SK-N-SH (cell line): ENCODE measurements around the gene ANAPC5. TPM values are rescaled to one million over a fixed set of nuclear protein-coding genes. Genes with fewer than 3 reads are reported as not detected.

Source experiments
- CTCF ChIA-PET: fragments of 300-600, 350-600 bp; formaldehyde crosslinking; extraction: SDS; loops from one replicate; lab custom pipeline; 2021; lab: Yijun Ruan, JAX
- POLR2A ChIA-PET: fragments of 350-600 bp; sonication (Branson Sonifier 250); formaldehyde crosslinking; extraction: SDS; loops from one replicate; lab custom pipeline; 2020; ENCODE audit warnings: antibody characterized with exemption, inconsistent platforms; lab: Yijun Ruan, JAX
- DNase-seq: peaks from one replicate; pipeline ENCODE4 v3.0.0; 2012
- H2AFZ ChIP-seq: fragments of 200-600 bp; sonication (generic); 2 replicates; pipeline ENCODE4 v1.8.1; 2016; ENCODE audit warnings: antibody characterized with exemption, mild to moderate bottlenecking, low read depth
- H3F3A ChIP-seq: fragments of 200-600 bp; sonication (generic); replicated peaks from 2 replicates; pipeline ENCODE3; 2016; ENCODE audit warnings: antibody characterized with exemption, mild to moderate bottlenecking; ENCODE audit not compliant: insufficient read depth
- H3K27ac ChIP-seq, 2 experiments: fragments of 200-500 bp in 1 of 2; fragments of 200-600 bp in 1 of 2; sonication (Bioruptor generic) in 1 of 2; sonication (generic), shearing (Covaris generic) in 1 of 2; 2 replicates each; pipeline versions ENCODE4 v1.5.1 to v1.6.1; 2014 to 2016; ENCODE audit warnings: low read depth in 2 of 2, inconsistent platforms in 1 of 2, low read length in 1 of 2, mild to moderate bottlenecking in 1 of 2, mixed read lengths in 1 of 2
- H3K27me3 ChIP-seq: fragments of 200-600 bp; sonication (generic), shearing (Covaris generic); 2 replicates; pipeline ENCODE4 v1.6.1; 2016; ENCODE audit warnings: mixed run types; ENCODE audit not compliant: insufficient read depth
- H3K36me3 ChIP-seq, 2 experiments: fragments of 200-500 bp in 1 of 2; fragments of 200-600 bp in 1 of 2; sonication (Bioruptor generic) in 1 of 2; sonication (generic) in 1 of 2; replicated peaks in 1 of 2; 2 replicates each; pipeline versions ENCODE3 to v1.5.1; 2014 to 2016; ENCODE audit warnings: low read length in 1 of 2, mild to moderate bottlenecking in 1 of 2; ENCODE audit not compliant: insufficient read depth in 2 of 2, control insufficient read depth in 1 of 2
- H3K4me1 ChIP-seq, 2 experiments: fragments of 200-500 bp in 1 of 2; fragments of 200-600 bp in 1 of 2; sonication (Bioruptor generic) in 1 of 2; sonication (generic), shearing (Covaris generic) in 1 of 2; 2 replicates each; pipeline versions ENCODE4 v1.5.1 to v1.6.1; 2014 to 2016; ENCODE audit warnings: low read depth in 1 of 2, low read length in 1 of 2, mixed run types in 1 of 2; ENCODE audit not compliant: insufficient read depth in 2 of 2, control insufficient read depth in 1 of 2
- H3K4me2 ChIP-seq: fragments of 200-600 bp; sonication (generic), shearing (Covaris generic); 2 replicates; pipeline ENCODE4 v1.6.1; 2017; ENCODE audit warnings: mixed run types
- H3K4me3 ChIP-seq, 2 experiments: fragments of 200-500 bp in 1 of 2; fragments of 200-600 bp in 1 of 2; sonication (Bioruptor generic) in 1 of 2; sonication (generic), shearing (Covaris generic) in 1 of 2; 2 replicates each; pipeline versions ENCODE4 v1.5.1 to v1.8.1; 2014 to 2016; ENCODE audit warnings: low read depth in 2 of 2, inconsistent platforms in 1 of 2, low read length in 1 of 2, mild to moderate bottlenecking in 1 of 2, mixed read lengths in 1 of 2, moderate library complexity in 1 of 2
- H3K79me2 ChIP-seq: fragments of 200-600 bp; sonication (generic); 2 replicates; pipeline ENCODE4 v1.8.1; 2017; ENCODE audit warnings: mild to moderate bottlenecking; ENCODE audit not compliant: insufficient read depth
- H3K9ac ChIP-seq: fragments of 200-600 bp; sonication (generic); 2 replicates; pipeline ENCODE4 v1.6.1; 2017; ENCODE audit warnings: mixed run types
- H3K9me2 ChIP-seq: fragments of 200-600 bp; sonication (generic); 2 replicates; pipeline ENCODE4 v1.6.1; 2017; ENCODE audit warnings: mixed run types
- H3K9me3 ChIP-seq: fragments of 200-600 bp; sonication (generic); 2 replicates; pipeline ENCODE4 v1.6.1; 2017; ENCODE audit warnings: mixed run types, mild to moderate bottlenecking, moderate library complexity
- H4K20me1 ChIP-seq: fragments of 200-600 bp; sonication (generic); 2 replicates; pipeline ENCODE4 v1.6.1; 2017; ENCODE audit warnings: mild to moderate bottlenecking, mixed run types; ENCODE audit not compliant: insufficient read depth
- CTCF ChIP-seq: fragments of 200-600 bp; sonication (generic); IDR thresholded peaks from 2 replicates; pipeline ENCODE4 v1.6.1; 2017; ENCODE audit warnings: antibody characterized with exemption, mild to moderate bottlenecking, moderate library complexity
- ELF1 ChIP-seq: IDR thresholded peaks from 2 replicates; pipeline ENCODE4 v1.4.0; 2012
- EP300 ChIP-seq, 2 experiments: IDR thresholded peaks; 2 replicates each; pipeline versions ENCODE4 v1.4.0 to v1.6.1; 2012; ENCODE audit warnings: borderline replicate concordance in 1 of 2, low read depth in 1 of 2, low read length in 1 of 2
- EZH2phosphoT487 ChIP-seq: fragments of 200-600 bp; sonication (generic); IDR thresholded peaks from 2 replicates; pipeline ENCODE4 v1.6.1; 2017; ENCODE audit warnings: low read depth, mixed run types, mild to moderate bottlenecking, antibody characterized with exemption, moderate library complexity, borderline replicate concordance
- FOSL2 ChIP-seq: IDR thresholded peaks from 2 replicates; pipeline ENCODE4 v1.4.0; 2012; ENCODE audit warnings: low read depth, mild to moderate bottlenecking, moderate library complexity, borderline replicate concordance
- FOXM1 ChIP-seq: IDR thresholded peaks from 2 replicates; pipeline ENCODE4 v1.4.0; 2012; ENCODE audit warnings: low read depth, mild to moderate bottlenecking
- GABPA ChIP-seq: IDR thresholded peaks from 2 replicates; pipeline ENCODE4 v1.4.0; 2012; ENCODE audit warnings: low read depth, mild to moderate bottlenecking
- GATA2 ChIP-seq: sonication (generic); formaldehyde crosslinking; IDR thresholded peaks from 2 replicates; pipeline ENCODE4 v1.5.0; 2020; ENCODE audit warnings: mild to moderate bottlenecking, missing genetic modification reagents
- MEF2A ChIP-seq: IDR thresholded peaks from 2 replicates; pipeline ENCODE4 v1.4.0; 2012; ENCODE audit warnings: low read depth, borderline replicate concordance
- MXI1 ChIP-seq: IDR thresholded peaks from 2 replicates; pipeline ENCODE4 v1.6.1; 2012; ENCODE audit warnings: mild to moderate bottlenecking, low read depth, low read length, improper control_type of control experiment
- NRF1 ChIP-seq: IDR thresholded peaks from 2 replicates; pipeline ENCODE4 v1.6.1; 2012; ENCODE audit warnings: low read depth, mild to moderate bottlenecking, low read length
- RAD21 ChIP-seq: IDR thresholded peaks from 2 replicates; pipeline ENCODE4 v1.6.1; 2012; ENCODE audit warnings: mild to moderate bottlenecking, low read length
- RCOR1 ChIP-seq: fragments of 150-350 bp; IDR thresholded peaks from 2 replicates; pipeline ENCODE4 v1.6.1; 2017; ENCODE audit warnings: antibody characterized with exemption, low read length
- TAF1 ChIP-seq: IDR thresholded peaks from 2 replicates; pipeline ENCODE4 v1.6.1; 2012; ENCODE audit warnings: low read depth, mild to moderate bottlenecking, low read length, moderate library complexity, borderline replicate concordance
- USF1 ChIP-seq: IDR thresholded peaks from 2 replicates; pipeline ENCODE4 v1.4.0; 2012; ENCODE audit warnings: low read depth, borderline replicate concordance
- USF2 ChIP-seq: fragments of 150-350 bp; IDR thresholded peaks from 2 replicates; pipeline ENCODE4 v1.6.1; 2017; ENCODE audit warnings: antibody characterized with exemption, low read length, low read depth, borderline replicate concordance
- YY1 ChIP-seq: IDR thresholded peaks from 2 replicates; pipeline ENCODE4 v1.4.0; 2012; ENCODE audit warnings: low read depth, mild to moderate bottlenecking
- ZBTB33 ChIP-seq: IDR thresholded peaks from 2 replicates; pipeline ENCODE4 v1.4.0; 2012; ENCODE audit warnings: low read depth, borderline replicate concordance
- WGBS: methylation state at CpG from one replicate; pipeline ENCODE4 v1.1.6; 2017; ENCODE audit warnings: low lambda C conversion rate; 5-methylcytosine and 5-hydroxymethylcytosine counted together
- polyA plus RNA-seq, 3 experiments: library from polyadenylated mRNA; depleted of rRNA; stranded (reverse); fragments of >200 nt; gene quantifications; 2 replicates each; pipeline ENCODE4 v1.2.3, GENCODE V29; 2012

ANAPC5 gene
- polyA plus RNA-seq, 1 of the 3 experiments (the other 2 are of a cell fraction): 110 TPM

GRCh38 chr12:121333747-121334146, 18.5 kb downstream of the ANAPC5 start:
- H3F3A ChIP-seq: peaks cover 14% of the 10 kb centered on the region
- no peaks in the 10 kb centered on the region for H3K27me3 ChIP-seq
- POLR2A ChIA-PET: no interaction called here
- TF ChIP-seq MEF2A (no peak), FOSL2 (no peak), ZBTB33 (no peak), USF2 (no peak), YY1 (no peak), NRF1 (no peak), EZH2phosphoT487 (no peak), GABPA (no peak), RAD21 (no peak), EP300 (IDR thresholded peaks at IDR 0.05; ENCODE audit: borderline replicate concordance in 1 of 2, low read depth in 1 of 2, low read length in 1 of 2) (no peak), TAF1 (no peak), ELF1 (no peak), CTCF (no peak), MXI1 (no peak), USF1 (no peak), RCOR1 (no peak), FOXM1 (no peak), GATA2 (CRISPR knock-in tag) (no peak)
- H3K4me2 ChIP-seq: no peak overlapping the region
- no peak for DNase-seq
- no peaks in the 10 kb centered on the region for H3K9me3 ChIP-seq
- no peak overlapping the region for H2AFZ ChIP-seq
- peaks cover 0 to 4% of the 10 kb centered on the region in 2 experiments; a peak in 2 of 4 replicates for H3K4me1 ChIP-seq
- no peak overlapping the region for H3K4me3 ChIP-seq
- peaks cover 50 to 58% of the 10 kb centered on the region in 2 experiments for H3K36me3 ChIP-seq
- no peaks in the 10 kb centered on the region for H3K79me2 ChIP-seq
- no peak overlapping the region for H3K9ac ChIP-seq
- CTCF ChIA-PET: interaction anchor here (1.0 to 12.4 kb wide), 17 partner anchors 8 to 145 kb away, joined by 3 to 192 read pairs (median 9); no protein-coding TSS in a partner anchor
- no peaks in the 10 kb centered on the region for H3K9me2 ChIP-seq
- 97% methylated on average over 1 of the region's 1 CpG for WGBS
- no peak overlapping the region for H3K27ac ChIP-seq
- no peaks in the 10 kb centered on the region for H4K20me1 ChIP-seq
